NAMALWA (cell line): ENCODE data around the gene SQSTM1.

Experiments
- DNase-seq: peaks from one replicate; pipeline ENCODE4 v3.0.0-alpha.2; 2015; ENCODE audit warnings: low spot score

Gene SQSTM1

DNA sequence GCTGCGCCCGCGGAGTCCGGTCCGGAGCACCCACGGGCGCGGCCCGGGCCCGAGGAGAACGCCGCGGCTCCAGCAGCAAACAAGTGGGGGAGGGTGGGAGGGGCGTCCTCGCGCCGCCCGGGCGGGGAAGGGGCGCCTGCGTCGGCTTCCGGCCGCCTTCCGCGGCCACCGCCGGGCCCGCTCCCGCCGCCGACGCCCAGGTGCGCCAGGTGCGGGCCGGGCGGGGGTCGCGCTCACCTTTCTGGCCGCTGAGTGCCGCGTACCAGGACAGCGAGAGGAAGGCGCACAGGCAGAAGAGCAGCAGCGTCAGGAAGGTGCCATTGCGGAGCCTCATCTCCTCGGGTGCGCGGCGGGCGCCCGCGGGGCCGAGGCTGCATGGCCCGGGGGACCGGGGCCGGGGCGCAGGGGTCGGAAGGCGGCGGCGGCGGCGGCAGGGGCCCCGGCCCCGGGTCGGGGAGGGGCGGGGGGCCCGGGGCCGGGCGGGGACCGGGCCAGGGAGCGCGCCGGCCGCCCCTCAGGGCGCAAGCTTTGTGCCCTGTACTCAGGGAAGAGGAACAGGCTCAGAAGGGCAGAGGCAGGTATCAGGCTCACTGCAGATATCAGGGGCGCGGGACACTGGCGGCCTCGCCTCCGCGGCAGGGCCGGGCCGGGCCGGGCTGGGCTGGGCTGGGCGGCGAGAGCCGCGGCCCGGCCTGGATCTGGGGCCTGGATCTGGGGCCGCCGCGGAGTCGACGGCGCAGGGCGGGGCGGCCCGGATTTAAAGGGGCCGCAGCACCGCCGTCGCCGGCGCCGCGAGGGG, 14.3 kb upstream of the SQSTM1 start, which contains the start of gene MGAT4B:
Gene MGAT4B, minus strand, starts transcription at position 617 of the 799 bp plus-strand sequence. Its CDS starts 283 bp downstream, at position 334.
- peak; percentile 76 for DNase-seq

- DNase-seq, result no peak
These were observed 8.4 kb upstream of the SQSTM1 start for GRCh38 chr5:179812135-179812825.

DNA sequence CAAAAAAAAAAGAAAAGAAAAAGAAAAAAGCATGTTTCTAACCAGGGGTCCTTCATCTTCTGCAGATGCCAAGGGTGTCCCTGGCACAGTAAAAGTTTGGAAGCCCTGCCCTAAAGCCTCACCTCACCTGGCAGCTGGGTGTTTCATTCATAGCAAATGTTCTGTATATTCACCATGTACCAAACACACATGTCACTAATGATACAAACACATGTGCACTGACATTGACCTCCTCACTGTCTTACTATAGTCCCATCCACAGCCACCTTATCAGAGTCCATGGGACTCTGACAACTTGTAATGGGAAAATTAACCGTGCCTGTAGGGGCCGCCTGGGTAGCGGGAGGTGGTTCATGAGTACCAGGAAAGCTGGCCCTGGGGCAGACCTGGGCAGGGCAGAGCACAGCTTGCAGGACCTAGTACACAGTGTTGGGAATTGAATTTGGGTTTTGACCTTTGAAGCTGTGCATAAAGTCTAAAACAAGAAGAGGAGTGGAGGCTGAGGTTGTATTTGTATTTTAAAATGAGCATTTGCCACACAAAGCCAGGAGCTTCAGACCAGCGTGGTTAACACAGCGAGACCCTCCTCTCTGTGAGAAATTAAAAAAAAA, 7.6 kb upstream of the SQSTM1 start:
- DNase-seq, result no peak

DNA sequence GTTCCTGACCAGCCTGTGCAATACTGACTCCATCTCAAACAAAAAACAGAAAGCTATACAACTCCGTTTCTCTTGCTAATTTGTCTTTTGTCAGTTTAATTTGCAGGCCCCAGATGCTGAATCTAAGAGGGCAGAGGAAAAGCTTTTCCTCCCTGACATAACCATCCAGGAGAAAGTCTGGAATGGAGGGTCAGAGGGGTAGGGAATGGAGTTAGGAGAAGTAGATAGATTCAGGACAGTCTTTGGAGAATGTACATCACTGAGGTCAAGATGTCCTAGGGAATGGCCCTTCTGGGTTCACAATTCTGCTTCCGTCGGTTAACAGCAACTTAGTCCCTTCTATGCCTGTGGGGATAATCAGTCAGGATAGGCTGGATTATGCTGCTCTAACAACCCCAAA, 6.6 kb upstream of the SQSTM1 start:
- no peak for DNase-seq

GRCh38 chr5:179815491-179816249, 5.0 kb upstream of the SQSTM1 start:
- DNase-seq, result no peak

DNA sequence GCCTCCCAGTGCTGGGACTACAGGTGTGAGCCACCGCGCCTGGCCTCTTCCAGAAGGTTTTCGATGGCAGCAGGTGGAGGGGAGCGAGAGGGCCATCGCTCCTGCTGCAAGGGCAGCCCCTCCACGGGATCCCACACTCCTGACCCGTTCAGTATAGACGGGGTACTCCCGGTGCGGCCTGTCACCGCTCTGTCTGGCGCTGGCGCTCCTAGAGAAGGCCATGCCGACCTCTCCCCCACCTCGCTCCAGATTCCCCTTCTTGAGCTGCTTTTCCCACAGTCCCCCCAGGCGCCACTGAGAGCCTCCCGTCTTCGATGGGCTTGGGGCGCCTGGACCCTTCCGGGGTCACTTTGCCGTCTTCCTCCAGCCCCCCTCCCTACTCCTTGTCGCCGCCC, 4.3 kb upstream of the SQSTM1 start:
- no peak for DNase-seq

DNA sequence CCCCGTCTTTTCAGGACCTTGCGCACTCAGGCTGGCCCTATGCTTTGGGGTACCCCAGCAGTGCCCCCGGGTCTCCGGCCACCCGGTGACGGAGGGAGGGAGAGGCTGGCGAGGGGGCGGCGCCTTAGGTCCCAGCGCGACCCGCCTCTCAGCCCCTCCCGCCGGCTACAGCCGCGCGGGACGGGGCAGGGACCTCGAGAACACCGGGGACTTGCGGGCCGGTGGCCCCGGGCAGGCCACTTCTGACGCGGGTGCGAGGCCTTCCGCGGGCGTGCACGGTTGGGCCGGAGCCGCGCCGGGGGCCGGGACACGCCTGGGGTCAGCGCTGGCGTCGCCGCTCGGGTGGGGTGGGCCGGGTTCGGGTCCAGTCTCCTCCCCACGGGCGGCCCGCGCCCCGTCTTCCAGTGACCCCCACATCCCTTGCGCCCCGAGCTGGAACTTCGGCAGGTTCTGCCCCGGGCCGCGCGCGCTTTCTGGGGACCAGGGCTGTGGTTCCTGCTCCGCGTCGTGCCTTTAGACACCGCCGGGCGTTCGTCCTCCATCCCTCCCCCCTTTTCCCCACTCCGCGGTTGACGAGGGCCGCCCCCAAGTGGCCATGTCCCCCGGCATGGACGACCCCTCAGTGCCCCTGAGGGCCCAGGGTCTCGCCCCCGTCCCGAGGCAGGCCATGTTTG, 3.8 kb upstream of the SQSTM1 start:
- no peak for DNase-seq

DNA sequence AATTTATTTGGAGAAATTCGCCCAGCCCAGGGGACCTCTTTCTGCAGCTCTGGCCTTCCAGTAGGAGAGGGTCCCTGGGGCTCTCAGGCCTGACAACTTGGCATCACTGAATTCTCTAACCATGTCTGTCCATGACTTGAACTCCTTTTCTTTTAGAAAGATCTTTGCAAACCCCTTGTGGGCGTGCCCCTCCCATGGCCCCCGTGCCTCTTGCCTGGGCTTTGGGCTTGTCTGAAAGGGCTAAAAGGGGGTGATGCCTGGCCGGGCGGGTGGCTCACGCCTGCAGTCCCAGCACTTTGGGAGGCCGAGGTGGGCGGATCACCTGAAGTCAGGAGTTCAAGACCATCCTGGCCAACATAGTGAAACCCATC, 3.2 kb upstream of the SQSTM1 start:
- no peak for DNase-seq

GRCh38 chr5:179817890-179818745, 2.6 kb upstream of the SQSTM1 start:
- no peak for DNase-seq

DNA sequence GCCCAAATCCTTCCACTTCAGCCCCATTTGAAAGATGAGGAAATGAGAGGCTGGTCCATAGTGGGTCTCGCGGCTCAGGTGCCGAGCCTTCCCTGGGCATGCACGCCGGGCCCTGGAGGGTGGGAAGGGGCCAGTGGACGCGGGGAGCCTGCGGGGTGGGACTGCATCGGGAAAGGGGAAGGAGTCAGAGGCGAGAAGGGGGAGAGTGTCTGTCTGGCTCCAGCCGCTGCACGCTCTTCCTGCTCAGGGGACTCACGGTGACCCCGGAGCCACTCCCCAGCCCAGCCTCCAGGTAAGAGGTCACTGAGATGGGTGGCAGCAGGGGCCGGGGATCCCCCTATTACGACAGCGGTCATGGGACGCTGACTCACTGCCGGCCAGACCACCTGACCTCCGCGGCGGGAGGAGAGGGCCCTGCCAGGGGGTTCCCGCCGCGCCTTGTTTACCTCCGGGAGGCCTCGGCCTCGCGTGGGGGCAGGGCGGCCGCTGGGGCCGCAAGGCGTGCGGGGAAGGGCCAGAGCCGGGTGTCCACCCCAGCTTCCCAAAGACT, 1.9 kb upstream of the SQSTM1 start:
- peak; percentile 85 for DNase-seq

DNA sequence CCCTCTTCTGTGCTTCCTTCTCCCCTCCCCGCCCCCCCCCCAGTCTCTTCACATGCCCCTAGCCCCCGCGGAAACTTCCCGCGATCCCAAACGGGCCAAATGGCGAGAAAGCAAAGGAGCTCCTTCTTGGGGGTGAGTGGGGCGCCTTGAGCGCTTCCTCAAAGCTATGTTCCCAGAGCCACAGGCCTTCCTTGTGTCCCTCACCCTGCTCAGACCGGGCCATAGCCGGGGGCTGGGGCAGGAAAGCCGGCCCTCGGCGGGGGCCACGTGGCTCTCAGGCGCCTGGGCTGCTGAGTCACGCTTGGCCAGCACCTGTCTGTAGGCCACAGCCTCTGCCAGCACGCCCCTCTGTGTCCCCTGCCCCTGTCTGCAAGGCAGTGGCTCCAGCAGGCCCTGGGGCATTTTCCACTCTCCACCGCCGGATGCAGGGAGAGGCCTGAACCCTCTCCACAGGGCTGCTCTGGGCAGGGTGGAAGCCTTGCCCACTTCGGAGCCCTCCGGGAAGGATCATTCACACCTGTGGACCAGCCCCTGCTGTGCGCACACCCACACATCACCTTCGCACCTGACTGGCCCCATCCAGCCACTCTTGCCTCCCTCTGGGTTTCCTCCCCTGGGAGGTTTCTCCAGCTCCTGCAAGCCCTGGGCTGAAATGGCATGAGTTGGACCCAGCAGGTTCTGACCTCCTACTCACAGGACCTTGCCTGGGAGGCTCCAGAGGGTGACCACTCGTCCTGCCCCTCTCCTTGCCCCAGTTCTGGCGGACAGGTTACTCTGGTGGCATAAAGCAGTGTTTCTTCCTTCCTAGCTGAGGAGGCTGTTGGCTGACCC, 1.2 kb upstream of the SQSTM1 start:
- DNase-seq, result peak; percentile 46

DNA sequence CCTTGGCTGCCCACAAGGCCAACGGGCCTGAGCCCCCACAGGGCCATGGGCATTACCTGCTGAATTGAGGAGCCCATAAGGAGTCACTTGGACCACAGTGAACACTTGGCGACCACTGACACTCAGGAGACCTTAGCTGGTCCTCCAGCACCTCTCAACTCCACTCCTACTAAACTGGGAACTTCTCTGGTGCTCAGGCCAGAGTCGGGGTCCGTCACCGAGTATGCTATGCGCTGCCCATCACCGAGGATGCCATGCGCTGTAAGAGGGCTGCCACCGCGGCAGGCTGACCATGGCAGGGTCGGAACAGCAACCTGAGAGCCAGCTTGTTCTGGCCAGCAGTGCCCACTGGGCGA, 600 bp upstream of the SQSTM1 start:
- DNase-seq, result no peak

DNA sequence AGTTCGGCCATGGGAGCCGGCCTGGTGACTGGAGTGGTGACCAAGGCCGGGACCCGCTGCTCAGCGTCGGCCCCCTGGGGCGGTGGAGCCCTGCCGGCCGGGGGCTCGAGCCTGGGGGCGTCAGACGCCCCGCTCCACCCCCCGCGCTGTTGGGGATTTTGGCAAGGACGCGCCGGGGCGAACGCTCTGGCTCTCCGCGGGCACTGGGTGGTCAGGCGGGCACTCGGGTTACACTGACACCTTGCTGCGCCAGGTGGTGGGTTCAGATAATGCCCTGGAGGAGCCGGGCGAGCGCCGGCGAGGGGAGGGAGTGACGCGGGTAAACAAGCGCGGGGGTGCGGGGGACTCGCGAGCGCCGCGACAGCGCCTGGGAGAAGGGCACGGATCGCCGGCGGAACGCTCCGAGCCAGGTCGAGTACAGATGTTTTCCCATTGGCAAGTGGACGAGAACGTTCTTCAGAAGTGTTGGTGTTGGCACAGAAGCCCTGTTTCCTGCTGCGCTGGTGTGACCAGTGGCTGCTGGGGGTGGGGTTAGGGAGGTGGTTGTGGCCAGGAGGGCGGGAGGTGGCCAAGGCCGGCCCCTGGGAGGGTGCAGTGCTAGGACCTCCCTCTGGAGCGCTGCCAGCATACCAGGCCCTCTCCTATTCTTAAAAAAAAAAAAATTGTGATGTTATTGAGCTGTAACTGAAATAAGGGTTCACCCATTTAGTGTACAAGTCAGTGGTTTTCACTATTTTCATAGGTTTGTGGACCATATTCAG, 773 bp downstream of the SQSTM1 start:
- DNase-seq, result peak; percentile 85

GRCh38 chr5:179822059-179822432, 1.3 kb downstream of the SQSTM1 start:
- no peak for DNase-seq

- DNase-seq, result no peak
These were observed 1.8 kb downstream of the SQSTM1 start for GRCh38 chr5:179822444-179822990.

DNA sequence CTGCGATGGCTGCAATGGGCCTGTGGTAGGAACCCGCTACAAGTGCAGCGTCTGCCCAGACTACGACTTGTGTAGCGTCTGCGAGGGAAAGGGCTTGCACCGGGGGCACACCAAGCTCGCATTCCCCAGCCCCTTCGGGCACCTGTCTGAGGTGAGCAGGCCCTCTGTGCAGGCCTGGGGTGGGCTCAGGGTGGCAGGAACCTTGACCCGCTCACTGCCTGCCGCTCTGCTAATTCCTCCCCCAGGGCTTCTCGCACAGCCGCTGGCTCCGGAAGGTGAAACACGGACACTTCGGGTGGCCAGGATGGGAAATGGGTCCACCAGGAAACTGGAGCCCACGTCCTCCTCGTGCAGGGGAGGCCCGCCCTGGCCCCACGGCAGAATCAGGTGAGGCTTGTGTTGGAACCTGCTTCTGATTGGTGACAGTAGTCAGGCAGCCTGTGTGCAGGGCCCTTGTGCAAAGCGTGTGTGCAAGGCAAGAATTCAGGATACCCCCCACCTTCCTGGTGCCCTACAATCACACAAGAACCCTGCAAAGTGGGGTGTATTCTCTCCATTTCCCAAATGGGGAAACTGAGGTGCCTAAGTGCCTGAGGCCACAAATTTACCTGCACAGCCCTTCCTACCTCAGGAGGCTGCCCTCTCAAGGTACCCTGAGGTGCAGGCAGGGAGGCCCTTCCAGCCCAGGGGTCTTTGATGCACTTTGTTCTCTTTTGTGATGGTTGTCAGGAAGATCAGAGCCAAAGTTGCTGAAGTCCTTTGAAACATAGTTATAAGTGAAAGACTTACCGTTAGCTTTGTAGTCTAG, 3.4 kb downstream of the SQSTM1 start:
- no peak for DNase-seq

DNA sequence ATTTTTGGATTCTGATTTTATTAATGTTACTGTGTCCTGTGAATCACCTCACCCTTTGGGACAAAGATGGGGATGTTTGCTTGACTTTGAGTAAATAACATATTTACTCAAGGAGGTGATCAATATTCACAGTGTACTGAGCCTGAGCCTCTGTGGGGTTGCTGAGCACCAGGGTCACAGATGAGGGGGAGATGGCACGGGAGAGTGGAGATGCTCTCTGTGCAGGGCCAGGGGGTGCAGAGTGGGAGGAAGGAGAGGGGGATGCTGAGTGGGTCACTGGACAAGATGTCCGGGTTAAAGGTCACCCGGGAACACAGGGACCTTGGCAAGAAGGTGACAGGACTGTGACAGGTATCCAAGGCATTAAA, 4.0 kb downstream of the SQSTM1 start:
- DNase-seq, result no peak

DNA sequence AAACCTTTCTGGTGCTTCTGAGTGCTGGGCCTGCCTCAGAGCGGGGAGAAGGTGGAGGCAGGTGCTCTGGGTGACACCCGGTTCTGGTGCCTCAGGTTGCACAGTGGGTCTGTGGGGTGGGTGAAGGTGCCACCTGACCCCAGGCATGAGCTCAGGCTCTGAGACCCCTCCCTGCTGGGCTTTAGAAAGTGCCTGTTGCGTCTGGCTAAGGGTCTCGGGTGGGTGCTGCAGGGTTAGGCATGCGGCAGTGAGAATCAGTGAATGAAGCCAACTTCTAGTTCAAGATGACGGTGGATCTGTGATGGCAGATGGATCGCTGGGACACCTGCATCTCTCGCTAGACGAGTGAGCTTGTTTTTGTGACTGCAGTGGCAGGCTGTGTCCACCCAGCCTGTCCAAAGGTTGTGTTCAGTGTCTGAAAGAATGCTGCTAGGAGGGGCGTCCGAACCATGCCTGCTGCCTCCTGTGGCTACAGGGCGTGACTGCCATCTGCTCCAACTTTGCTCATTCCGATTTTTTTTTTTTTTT, 5.0 kb downstream of the SQSTM1 start:
- no peak for DNase-seq
